ENCODE measurements around the gene SULT1C3. TPM values are rescaled to one million over a fixed set of nuclear protein-coding genes. Genes with fewer than 3 reads are reported as not detected.

The SULT1C3 gene
- total RNA-seq, 1 donor from 2014 or later = not detected

DNA sequence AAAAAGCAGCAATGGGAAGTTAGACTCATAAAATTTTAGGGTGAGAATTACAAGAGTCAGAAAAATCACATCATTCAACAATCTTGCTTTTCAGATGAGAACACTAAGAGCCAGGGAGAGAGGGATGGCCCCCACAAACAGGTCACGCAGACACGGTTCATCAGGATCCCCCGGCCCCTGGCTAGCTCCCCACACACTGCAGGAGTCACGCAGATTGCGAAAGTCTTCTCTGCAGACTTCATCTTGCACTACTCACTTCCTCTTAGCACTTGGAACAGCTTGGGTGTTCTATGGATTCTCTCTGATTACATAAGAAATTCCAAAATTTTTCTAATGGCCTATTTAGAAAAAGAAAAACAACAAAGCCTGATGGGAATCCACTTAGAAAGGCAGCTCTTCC is 27.3 kb downstream of the SULT1C3 start:
- H3K27ac Mint-ChIP-seq (ENCODE audit: unreplicated experiment) = no peak overlapping the region
- H3K27me3 Mint-ChIP-seq (ENCODE audit: unreplicated experiment) = no peaks in the 10 kb centered on the region
- no peak overlapping the region for H3K4me3 Mint-ChIP-seq (ENCODE audit: unreplicated experiment)
- peaks cover 15% of the 10 kb centered on the region for H3K4me1 Mint-ChIP-seq (ENCODE audit: unreplicated experiment)
- DNase-seq (ENCODE audit: low spot score) = no peak
- TF ChIP-seq, protein P1, sequence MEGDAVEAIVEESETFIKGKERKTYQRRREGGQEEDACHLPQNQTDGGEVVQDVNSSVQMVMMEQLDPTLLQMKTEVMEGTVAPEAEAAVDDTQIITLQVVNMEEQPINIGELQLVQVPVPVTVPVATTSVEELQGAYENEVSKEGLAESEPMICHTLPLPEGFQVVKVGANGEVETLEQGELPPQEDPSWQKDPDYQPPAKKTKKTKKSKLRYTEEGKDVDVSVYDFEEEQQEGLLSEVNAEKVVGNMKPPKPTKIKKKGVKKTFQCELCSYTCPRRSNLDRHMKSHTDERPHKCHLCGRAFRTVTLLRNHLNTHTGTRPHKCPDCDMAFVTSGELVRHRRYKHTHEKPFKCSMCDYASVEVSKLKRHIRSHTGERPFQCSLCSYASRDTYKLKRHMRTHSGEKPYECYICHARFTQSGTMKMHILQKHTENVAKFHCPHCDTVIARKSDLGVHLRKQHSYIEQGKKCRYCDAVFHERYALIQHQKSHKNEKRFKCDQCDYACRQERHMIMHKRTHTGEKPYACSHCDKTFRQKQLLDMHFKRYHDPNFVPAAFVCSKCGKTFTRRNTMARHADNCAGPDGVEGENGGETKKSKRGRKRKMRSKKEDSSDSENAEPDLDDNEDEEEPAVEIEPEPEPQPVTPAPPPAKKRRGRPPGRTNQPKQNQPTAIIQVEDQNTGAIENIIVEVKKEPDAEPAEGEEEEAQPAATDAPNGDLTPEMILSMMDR (IDR thresholded peaks at IDR 0.05; ENCODE audit: unreplicated experiment) = no peak
- peaks cover 4% of the 10 kb centered on the region for H3K36me3 Mint-ChIP-seq (ENCODE audit: low read depth, unreplicated experiment)
- H3K9me3 Mint-ChIP-seq (ENCODE audit: unreplicated experiment) = no peaks in the 10 kb centered on the region

- Mint-ChIP-seq H3K4me3 (ENCODE audit: unreplicated experiment) (no peak overlapping the region), H3K4me1 (ENCODE audit: unreplicated experiment) (peaks cover 17% of the 10 kb centered on the region), H3K27ac (ENCODE audit: unreplicated experiment) (no peak overlapping the region), H3K9me3 (ENCODE audit: unreplicated experiment) (no peaks in the 10 kb centered on the region), H3K27me3 (ENCODE audit: unreplicated experiment) (no peaks in the 10 kb centered on the region), H3K36me3 (ENCODE audit: low read depth, unreplicated experiment) (peaks cover 4% of the 10 kb centered on the region)
- TF ChIP-seq, protein P1 (IDR thresholded peaks at IDR 0.05; ENCODE audit: unreplicated experiment) = no peak
- no peak for DNase-seq (ENCODE audit: low spot score)
These were observed 28.2 kb downstream of the SULT1C3 start for GRCh38 chr2:108268001-108268400.

DNA sequence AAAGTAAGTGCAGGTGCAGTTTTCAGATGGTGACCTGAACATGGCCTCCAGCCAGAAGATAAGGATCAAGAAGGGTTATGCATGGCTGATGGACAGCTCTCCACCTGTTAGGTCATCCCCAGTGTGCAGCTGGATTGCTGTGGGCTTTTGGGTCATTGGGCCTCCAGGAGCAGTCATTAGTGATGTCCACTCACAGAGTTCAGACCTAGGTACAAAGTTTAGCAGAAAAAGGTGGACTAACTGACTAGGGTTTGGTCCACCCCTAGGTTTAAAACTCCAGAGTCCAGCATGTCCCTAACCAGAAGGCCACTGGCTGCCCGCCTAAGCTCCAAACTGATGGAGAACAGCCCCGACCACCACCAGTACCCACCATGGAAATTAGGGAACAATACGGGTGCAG is 30.6 kb downstream of the SULT1C3 start:
- H3K27ac Mint-ChIP-seq (ENCODE audit: unreplicated experiment) = no peak overlapping the region
- peaks cover 15% of the 10 kb centered on the region for H3K36me3 Mint-ChIP-seq (ENCODE audit: low read depth, unreplicated experiment)
- H3K4me1 Mint-ChIP-seq (ENCODE audit: unreplicated experiment) = peaks cover 14% of the 10 kb centered on the region
- TF ChIP-seq, protein P1 (IDR thresholded peaks at IDR 0.05; ENCODE audit: unreplicated experiment) = no peak
- no peak for DNase-seq (ENCODE audit: low spot score)
- H3K9me3 Mint-ChIP-seq (ENCODE audit: unreplicated experiment) = no peaks in the 10 kb centered on the region
- no peaks in the 10 kb centered on the region for H3K27me3 Mint-ChIP-seq (ENCODE audit: unreplicated experiment)
- H3K4me3 Mint-ChIP-seq (ENCODE audit: unreplicated experiment) = no peak overlapping the region

DNA sequence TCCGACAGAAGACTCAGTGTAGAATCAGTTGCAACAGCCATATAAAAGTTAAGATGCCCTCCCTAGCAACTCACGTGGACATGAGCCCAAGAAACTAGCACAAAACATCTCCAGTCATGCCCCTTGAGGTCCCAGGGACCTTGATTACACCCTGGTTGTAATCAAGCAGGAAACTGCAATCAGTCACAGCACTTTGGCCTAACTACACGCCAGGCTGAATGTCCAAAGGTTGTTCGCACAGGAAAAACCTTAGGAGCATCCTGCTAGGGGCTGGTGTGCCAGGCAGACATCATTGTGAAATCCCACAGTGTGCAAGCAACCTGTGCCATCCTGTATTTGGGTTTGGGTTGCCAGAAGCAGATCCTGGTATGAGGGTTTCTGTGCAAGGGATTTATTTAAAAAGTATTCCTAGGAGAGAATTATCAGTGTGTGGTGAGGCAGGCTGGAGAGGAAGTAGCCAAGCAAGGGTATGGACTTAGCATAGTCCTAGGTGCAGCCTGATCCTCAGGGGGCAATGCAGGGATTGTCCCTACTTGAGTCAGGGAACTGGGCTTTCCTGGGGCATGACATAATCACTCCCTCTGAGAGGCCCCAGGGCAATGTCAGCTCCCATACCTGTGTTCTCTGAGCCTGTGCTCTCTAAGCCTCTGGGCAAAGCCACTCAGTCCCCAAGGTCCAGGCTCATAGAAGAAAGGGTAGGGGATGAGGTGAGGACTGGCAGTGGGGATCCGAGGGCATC is 31.2 kb downstream of the SULT1C3 start:
- Mint-ChIP-seq H3K27ac (ENCODE audit: unreplicated experiment) (peak overlapping the region; percentile 86), H3K36me3 (ENCODE audit: low read depth, unreplicated experiment) (peaks cover 15% of the 10 kb centered on the region), H3K4me3 (ENCODE audit: unreplicated experiment) (no peak overlapping the region), H3K27me3 (ENCODE audit: unreplicated experiment) (no peaks in the 10 kb centered on the region), H3K9me3 (ENCODE audit: unreplicated experiment) (no peaks in the 10 kb centered on the region), H3K4me1 (ENCODE audit: unreplicated experiment) (peaks cover 14% of the 10 kb centered on the region)
- DNase-seq (ENCODE audit: low spot score) = no peak
- TF ChIP-seq, protein P1 (IDR thresholded peaks at IDR 0.05; ENCODE audit: unreplicated experiment) = no peak

DNA sequence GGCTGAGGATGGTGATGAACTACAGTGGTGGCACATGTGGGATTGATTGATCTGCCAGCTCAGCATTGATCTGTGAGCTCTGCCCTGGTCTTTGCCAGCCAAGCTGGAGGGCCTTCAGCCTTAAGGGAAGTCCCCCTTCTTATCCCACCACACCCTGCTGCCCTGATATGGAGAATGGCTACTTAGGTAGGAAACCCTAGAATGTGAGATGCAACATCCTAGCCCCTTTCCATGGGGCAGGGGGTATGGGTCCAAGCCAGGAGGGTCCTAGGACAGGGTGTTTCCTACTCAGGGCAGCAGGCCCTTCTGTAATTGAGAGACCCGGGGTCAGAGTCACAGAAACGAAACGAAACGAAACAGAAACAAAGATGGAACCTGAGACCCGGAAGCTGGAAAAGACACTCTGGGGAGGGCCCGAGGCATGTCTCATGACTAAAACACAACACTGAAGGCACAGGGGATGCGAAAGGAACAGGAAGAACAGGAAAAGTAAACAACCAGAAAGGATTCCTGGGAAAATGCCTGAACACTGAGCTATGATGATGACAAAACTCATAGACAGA is 32.0 kb downstream of the SULT1C3 start:
- Mint-ChIP-seq H3K4me3 (ENCODE audit: unreplicated experiment) (no peak overlapping the region), H3K36me3 (ENCODE audit: low read depth, unreplicated experiment) (peaks cover 15% of the 10 kb centered on the region), H3K4me1 (ENCODE audit: unreplicated experiment) (peaks cover 14% of the 10 kb centered on the region), H3K27ac (ENCODE audit: unreplicated experiment) (peak overlapping the region; percentile 70), H3K9me3 (ENCODE audit: unreplicated experiment) (no peaks in the 10 kb centered on the region), H3K27me3 (ENCODE audit: unreplicated experiment) (no peaks in the 10 kb centered on the region)
- no peak for DNase-seq (ENCODE audit: low spot score)
- TF ChIP-seq, protein P1 (IDR thresholded peaks at IDR 0.05; ENCODE audit: unreplicated experiment) = no peak
